Neural cell (in vitro differentiated cells): ENCODE measurements around the gene CDA. TPM values are rescaled to one million over a fixed set of nuclear protein-coding genes. Genes with fewer than 3 reads are reported as not detected.

Source experiments
- H2AFZ ChIP-seq: fragments of 200-600, 300-800 bp; sonication (generic), shearing (Covaris generic); 2 replicates; pipeline ENCODE4 v1.6.0; 2014; ENCODE audit warnings: low read depth, mild to moderate bottlenecking, antibody characterized with exemption, low read length, moderate library complexity
- H3F3A ChIP-seq: fragments of 200-600 bp; shearing (Covaris generic); 2 replicates; pipeline ENCODE4 v1.6.1; 2016; ENCODE audit warnings: mild to moderate bottlenecking, moderate library complexity, mixed read lengths, antibody characterized with exemption, low read length; ENCODE audit not compliant: insufficient read depth, poor library complexity, severe bottlenecking
- H3K27ac ChIP-seq: fragments of 200-600, 300-800 bp; sonication (generic), shearing (Covaris generic); 2 replicates; pipeline ENCODE4 v1.5.1; 2014; ENCODE audit warnings: mild to moderate bottlenecking, low read length, moderate library complexity
- H3K27me3 ChIP-seq: fragments of 300-800, 200-600 bp; sonication (generic), shearing (Covaris generic); 2 replicates; pipeline ENCODE4 v1.6.0; 2014; ENCODE audit warnings: mild to moderate bottlenecking, low read depth, low read length, moderate library complexity; ENCODE audit not compliant: insufficient read depth
- H3K36me3 ChIP-seq: fragments of 300-800, 200-600 bp; sonication (generic), shearing (Covaris generic); 2 replicates; pipeline ENCODE4 v1.5.1; 2014; ENCODE audit warnings: mild to moderate bottlenecking, antibody characterized with exemption, low read length, moderate library complexity; ENCODE audit not compliant: insufficient read depth
- H3K4me2 ChIP-seq: fragments of 300-800, 200-600 bp; sonication (generic), shearing (Covaris generic); 2 replicates; pipeline ENCODE4 v1.6.0; 2014; ENCODE audit warnings: mild to moderate bottlenecking, low read length
- H3K4me3 ChIP-seq: fragments of 300-800, 200-600 bp; sonication (generic), shearing (Covaris generic); 2 replicates; pipeline ENCODE4 v1.5.1; 2014; ENCODE audit warnings: mild to moderate bottlenecking, low read length, moderate library complexity
- H3K79me2 ChIP-seq: fragments of 200-600 bp; shearing (Covaris generic); replicated peaks from 2 replicates; pipeline ENCODE4 v1.6.0; 2014; ENCODE audit warnings: mild to moderate bottlenecking, low read length, moderate library complexity; ENCODE audit not compliant: insufficient read depth
- H3K9ac ChIP-seq: fragments of 300-800, 200-600 bp; sonication (generic), shearing (Covaris generic); 2 replicates; pipeline ENCODE4 v1.6.1; 2016; ENCODE audit warnings: mild to moderate bottlenecking, low read length, mixed read lengths
- H3K9me2 ChIP-seq: fragments of 200-600 bp; shearing (Covaris generic); 2 replicates; pipeline ENCODE4 v1.6.1; 2016; ENCODE audit warnings: mild to moderate bottlenecking, low read length, mixed read lengths; ENCODE audit not compliant: insufficient read depth
- H3K9me3 ChIP-seq: fragments of 200-600, 300-800 bp; sonication (generic), shearing (Covaris generic); 2 replicates; pipeline ENCODE4 v1.6.1; 2016; ENCODE audit warnings: mild to moderate bottlenecking, mixed run types, low read length, moderate library complexity, mixed read lengths
- H4K20me1 ChIP-seq: fragments of 200-600 bp; shearing (Covaris generic); 2 replicates; pipeline ENCODE4 v1.6.1; 2016; ENCODE audit warnings: mild to moderate bottlenecking, mixed run types; ENCODE audit not compliant: insufficient read depth
- CTCF ChIP-seq: fragments of 450-650 bp; IDR thresholded peaks from 2 replicates; pipeline ENCODE4 v1.5.1; 2014; ENCODE audit warnings: antibody characterized with exemption, mild to moderate bottlenecking, moderate library complexity; ENCODE audit not compliant: poor library complexity, severe bottlenecking
- EP300 ChIP-seq: fragments of 450-650 bp; conservative IDR thresholded peaks from 2 replicates; pipeline ENCODE4 v1.6.1; 2014; ENCODE audit warnings: antibody characterized with exemption, mild to moderate bottlenecking, moderate library complexity; ENCODE audit not compliant: poor library complexity, severe bottlenecking
- EZH2 ChIP-seq: fragments of 200-600, 300-800 bp; shearing (Covaris generic), sonication (generic); IDR thresholded peaks from 2 replicates; pipeline ENCODE4 v1.6.1; 2014; ENCODE audit warnings: antibody characterized with exemption, low read length, borderline replicate concordance, mild to moderate bottlenecking; ENCODE audit not compliant: insufficient read depth, poor library complexity, severe bottlenecking
- MXI1 ChIP-seq: fragments of 450-650 bp; conservative IDR thresholded peaks from 2 replicates; pipeline ENCODE4 v1.6.1; 2014; ENCODE audit warnings: antibody characterized with exemption, mild to moderate bottlenecking; ENCODE audit not compliant: poor library complexity, severe bottlenecking
- POLR2AphosphoS5 ChIP-seq: IDR thresholded peaks from 2 replicates; pipeline ENCODE4 v1.6.1; 2012
- RAD21 ChIP-seq: fragments of 450-650 bp; conservative IDR thresholded peaks from 2 replicates; pipeline ENCODE4 v1.6.1; 2014; ENCODE audit warnings: antibody characterized with exemption, mild to moderate bottlenecking, moderate library complexity
- REST ChIP-seq: IDR thresholded peaks from 2 replicates; pipeline ENCODE4 v1.6.1; 2012; ENCODE audit warnings: borderline replicate concordance
- SMC3 ChIP-seq: fragments of 450-650 bp; conservative IDR thresholded peaks from 2 replicates; pipeline ENCODE4 v1.6.1; 2014; ENCODE audit warnings: antibody characterized with exemption, mild to moderate bottlenecking, moderate library complexity; ENCODE audit not compliant: poor library complexity
- TAF1 ChIP-seq: IDR thresholded peaks from 2 replicates; pipeline ENCODE4 v1.6.1; 2012; ENCODE audit warnings: low read depth
- polyA plus RNA-seq: library from polyadenylated mRNA; depleted of rRNA; stranded (reverse); fragments of >200 nt; gene quantifications from 2 replicates; pipeline ENCODE4 v1.2.3, GENCODE V29; 2014

The CDA gene
- polyA plus RNA-seq, 1 donor from 2014 or later, result not detected

GRCh38 chr1:20626524-20626923 is 37.6 kb downstream of the CDA start:
- Histone ChIP-seq H3F3A (no peaks in the 10 kb centered on the region), H4K20me1 (no peaks in the 10 kb centered on the region), H3K9me2 (no peaks in the 10 kb centered on the region), H2AFZ (no peak overlapping the region), H3K27ac (no peak overlapping the region), H3K4me2 (no peak overlapping the region), H3K9me3 (no peaks in the 10 kb centered on the region), H3K9ac (no peak overlapping the region), H3K36me3 (no peaks in the 10 kb centered on the region), H3K4me3 (no peak overlapping the region), H3K79me2 (no peaks in the 10 kb centered on the region), H3K27me3 (no peaks in the 10 kb centered on the region)
- TF ChIP-seq POLR2AphosphoS5 (no peak), RAD21 (no peak), EP300 (no peak), EZH2 (no peak), REST (no peak), SMC3 (no peak), TAF1 (no peak)

GRCh38 chr1:20630729-20631128 is 41.8 kb downstream of the CDA start:
- Histone ChIP-seq H2AFZ (no peak overlapping the region), H3K79me2 (no peaks in the 10 kb centered on the region), H3F3A (no peaks in the 10 kb centered on the region), H3K9me2 (no peaks in the 10 kb centered on the region), H3K27ac (no peak overlapping the region), H3K9me3 (no peaks in the 10 kb centered on the region), H3K4me3 (no peak overlapping the region), H3K36me3 (no peaks in the 10 kb centered on the region), H3K27me3 (no peaks in the 10 kb centered on the region), H3K4me2 (no peak overlapping the region), H4K20me1 (no peaks in the 10 kb centered on the region), H3K9ac (no peak overlapping the region)
- TF ChIP-seq EP300 (no peak), CTCF (no peak), RAD21 (no peak)

- H3K9me3 ChIP-seq, result no peaks in the 10 kb centered on the region
- no peak overlapping the region for H3K4me3 ChIP-seq
- no peak overlapping the region for H3K9ac ChIP-seq
- H4K20me1 ChIP-seq, result no peaks in the 10 kb centered on the region
- no peaks in the 10 kb centered on the region for H3K27me3 ChIP-seq
- H3K27ac ChIP-seq, result no peak overlapping the region
- H3F3A ChIP-seq, result no peaks in the 10 kb centered on the region
- no peaks in the 10 kb centered on the region for H3K79me2 ChIP-seq
- TF ChIP-seq RAD21 (no peak), TAF1 (no peak), EP300 (no peak), SMC3 (no peak), MXI1 (no peak), EZH2 (no peak)
- H3K4me2 ChIP-seq, result no peak overlapping the region
- no peaks in the 10 kb centered on the region for H3K36me3 ChIP-seq
- H2AFZ ChIP-seq, result no peak overlapping the region
- no peaks in the 10 kb centered on the region for H3K9me2 ChIP-seq
Observed at GRCh38 chr1:20632386-20632785, 43.5 kb downstream of the CDA start.
